Uterus (tissue), 2 donors: ENCODE data around the gene CYB5R3.

Source experiments
- POLR2A ChIP-seq, 2 donors: fragments of 450-650 bp; IDR thresholded peaks; one replicate each; pipeline ENCODE4 v1.6.1; 2016; ENCODE audit warnings: antibody characterized with exemption in 2 of 2, mild to moderate bottlenecking in 1 of 2, moderate library complexity in 1 of 2
- TF ChIP-seq, protein P1 (sequence below), 4 experiments: fragments of 200-600 bp in 2 of 4; fragments of 450-650 bp in 2 of 4; sonication (generic) in 2 of 4; IDR thresholded peaks; one replicate each; pipeline ENCODE4 v1.5.1; 2016 to 2019; ENCODE audit warnings: antibody characterized with exemption in 4 of 4, mild to moderate bottlenecking in 2 of 4, moderate library complexity in 1 of 4

DNA sequence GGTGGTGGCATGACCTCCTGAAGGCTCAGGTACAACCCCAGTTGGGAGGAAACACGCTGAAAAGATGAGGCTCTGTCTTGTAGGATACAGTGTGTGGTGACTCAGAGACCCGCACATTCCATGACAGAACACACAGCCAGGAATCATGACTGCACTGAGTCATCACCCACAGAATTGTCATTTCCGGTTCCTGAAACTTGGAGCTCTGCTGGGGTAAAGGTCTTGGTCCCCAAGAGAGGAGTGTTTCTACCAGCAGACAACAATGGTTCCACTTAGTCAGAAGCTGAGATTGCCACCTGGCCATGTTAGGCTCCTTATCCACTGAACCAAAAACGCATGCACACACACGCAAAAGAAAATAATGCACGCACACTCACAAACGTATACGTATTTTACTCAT is 31.5 kb upstream of the CYB5R3 start:
- TF ChIP-seq, protein P1, sequence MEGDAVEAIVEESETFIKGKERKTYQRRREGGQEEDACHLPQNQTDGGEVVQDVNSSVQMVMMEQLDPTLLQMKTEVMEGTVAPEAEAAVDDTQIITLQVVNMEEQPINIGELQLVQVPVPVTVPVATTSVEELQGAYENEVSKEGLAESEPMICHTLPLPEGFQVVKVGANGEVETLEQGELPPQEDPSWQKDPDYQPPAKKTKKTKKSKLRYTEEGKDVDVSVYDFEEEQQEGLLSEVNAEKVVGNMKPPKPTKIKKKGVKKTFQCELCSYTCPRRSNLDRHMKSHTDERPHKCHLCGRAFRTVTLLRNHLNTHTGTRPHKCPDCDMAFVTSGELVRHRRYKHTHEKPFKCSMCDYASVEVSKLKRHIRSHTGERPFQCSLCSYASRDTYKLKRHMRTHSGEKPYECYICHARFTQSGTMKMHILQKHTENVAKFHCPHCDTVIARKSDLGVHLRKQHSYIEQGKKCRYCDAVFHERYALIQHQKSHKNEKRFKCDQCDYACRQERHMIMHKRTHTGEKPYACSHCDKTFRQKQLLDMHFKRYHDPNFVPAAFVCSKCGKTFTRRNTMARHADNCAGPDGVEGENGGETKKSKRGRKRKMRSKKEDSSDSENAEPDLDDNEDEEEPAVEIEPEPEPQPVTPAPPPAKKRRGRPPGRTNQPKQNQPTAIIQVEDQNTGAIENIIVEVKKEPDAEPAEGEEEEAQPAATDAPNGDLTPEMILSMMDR (IDR thresholded peaks at IDR 0.05), result no peak
- no peak for TF ChIP-seq POLR2A (IDR thresholded peaks at IDR 0.05)
